ENCODE results near the gene NSUN6.

GRCh38 chr10:18635995-18636394 is 15.4 kb downstream of the NSUN6 start:
- no peak for TF ChIP-seq CTCF (conservative IDR thresholded peaks at IDR 0.05 in 1 of 2, IDR thresholded peaks at IDR 0.05 in 1 of 2; ENCODE audit: low read depth in 1 of 2, low read length in 2 of 2)
- TF ChIP-seq EZH2 (IDR thresholded peaks at IDR 0.05; ENCODE audit: low read length, missing control alignments), result no peak

All from fibroblast of lung (primary cell).